Glutamatergic neuron (in vitro differentiated cells): ENCODE data around the gene PRIM2. TPM values are rescaled to one million over a fixed set of nuclear protein-coding genes. Genes with fewer than 3 reads are reported as not detected.
"Not testable (repeated sequence)": the region's sequence is repeated elsewhere in the genome, so short reads cannot be mapped to it uniquely, and the experiment has no call there.

Experiments
- DNase-seq: peaks from one replicate; pipeline ENCODE4 v3.0.0; 2022
- H3K27ac Mint-ChIP-seq: one replicate; pipeline ENCODE4 v1.8.0; 2020; ENCODE audit warnings: mild to moderate bottlenecking, mixed read lengths, inconsistent platforms; ENCODE audit not compliant: unreplicated experiment
- H3K27me3 Mint-ChIP-seq: one replicate; pipeline ENCODE4 v1.8.0; 2020; ENCODE audit warnings: mild to moderate bottlenecking, moderate library complexity, mixed read lengths, inconsistent platforms; ENCODE audit not compliant: unreplicated experiment
- H3K36me3 Mint-ChIP-seq: one replicate; pipeline ENCODE4 v1.8.0; 2020; ENCODE audit warnings: mild to moderate bottlenecking, mixed read lengths, inconsistent platforms; ENCODE audit not compliant: unreplicated experiment
- H3K4me1 Mint-ChIP-seq: one replicate; pipeline ENCODE4 v1.8.0; 2020; ENCODE audit warnings: mild to moderate bottlenecking, low read depth, mixed read lengths, inconsistent platforms; ENCODE audit not compliant: unreplicated experiment
- H3K4me3 Mint-ChIP-seq: one replicate; pipeline ENCODE4 v1.8.0; 2020; ENCODE audit warnings: mild to moderate bottlenecking, mixed read lengths, inconsistent platforms; ENCODE audit not compliant: unreplicated experiment
- H3K9me3 Mint-ChIP-seq: one replicate; pipeline ENCODE4 v1.8.0; 2020; ENCODE audit warnings: mild to moderate bottlenecking, moderate library complexity, mixed read lengths, inconsistent platforms; ENCODE audit not compliant: unreplicated experiment
- CTCF ChIP-seq: fragments of 200-600 bp; sonication (generic); IDR thresholded peaks from one replicate; pipeline ENCODE4 v1.5.0; 2021; ENCODE audit not compliant: partially characterized antibody, unreplicated experiment
- total RNA-seq: library from RNA; stranded (reverse); fragmentation: NEBNext Ultra II Directional; extraction: Animal tissue kit (Norgen Biotek cat#: 25700); gene quantifications from one replicate; pipeline ENCODE4 v1.2.1, GENCODE V29; 2021; ENCODE audit not compliant: unreplicated experiment

Gene PRIM2
- total RNA-seq, 1 donor from 2014 or later: 15.3 TPM

DNA sequence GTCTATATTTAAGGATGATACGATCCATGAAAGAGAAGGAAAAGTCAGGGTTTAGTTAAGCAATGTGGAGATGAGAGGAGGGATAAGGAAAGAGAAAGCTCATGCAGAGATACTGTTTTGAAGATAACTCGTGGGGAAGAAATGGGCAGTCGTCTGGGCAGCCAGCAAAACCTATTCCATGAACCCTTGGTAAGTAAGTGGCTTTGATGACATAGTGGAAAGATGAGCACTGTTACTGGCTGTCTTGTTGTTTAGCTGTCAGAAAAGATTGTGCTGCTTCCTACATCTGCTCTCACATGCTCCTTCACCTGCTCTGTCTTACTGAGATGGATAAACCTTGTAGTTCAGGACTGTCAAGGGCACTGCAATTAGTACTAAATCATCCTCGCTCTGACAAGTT is 143.6 kb downstream of the PRIM2 start:
- not testable (repeated sequence) for H3K27me3 Mint-ChIP-seq, H3K27ac Mint-ChIP-seq, H3K36me3 Mint-ChIP-seq, H3K9me3 Mint-ChIP-seq, H3K4me1 Mint-ChIP-seq, H3K4me3 Mint-ChIP-seq, DNase-seq

DNA sequence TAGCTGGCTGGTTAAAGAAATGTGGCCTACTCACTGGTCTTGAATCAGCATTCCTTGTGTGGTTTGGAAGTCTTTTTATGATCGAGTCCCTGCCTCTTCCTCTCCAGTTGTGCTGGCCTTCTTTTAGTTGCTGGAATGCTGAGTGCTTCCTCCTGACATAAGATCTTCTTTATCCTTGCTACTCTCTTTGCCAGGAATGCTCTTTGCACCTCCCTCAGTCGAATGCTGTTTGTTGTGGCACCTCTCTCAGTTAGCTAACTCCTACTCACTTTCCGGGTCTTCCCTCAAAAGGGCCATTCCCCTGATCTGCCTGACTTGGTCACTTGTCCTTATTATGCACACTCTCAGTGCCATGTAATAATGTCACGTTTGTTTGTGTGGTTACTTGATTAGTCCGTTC is 146.4 kb downstream of the PRIM2 start:
- not testable (repeated sequence) for DNase-seq, H3K9me3 Mint-ChIP-seq, H3K27ac Mint-ChIP-seq, H3K36me3 Mint-ChIP-seq, H3K27me3 Mint-ChIP-seq, H3K4me3 Mint-ChIP-seq, H3K4me1 Mint-ChIP-seq

DNA sequence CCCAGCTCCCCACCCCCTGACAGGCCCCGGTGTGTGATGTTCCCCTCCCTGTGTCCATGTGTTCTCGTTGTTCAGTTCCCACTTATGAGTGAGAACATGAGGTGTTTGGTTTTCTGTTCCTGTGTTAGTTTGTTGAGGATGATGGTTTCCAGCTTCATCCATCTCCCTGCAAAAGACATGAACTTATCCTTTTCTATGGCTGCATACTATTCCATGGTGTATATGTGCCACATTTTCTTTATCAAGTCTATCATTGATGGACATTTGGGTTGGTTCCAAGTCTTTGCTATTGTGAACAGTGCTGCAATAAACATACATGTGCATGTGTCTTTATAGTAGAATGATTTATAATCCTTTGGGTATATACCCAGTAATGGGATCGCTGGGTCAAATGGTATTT is 148.5 kb downstream of the PRIM2 start:
- H3K4me3 Mint-ChIP-seq, H3K36me3 Mint-ChIP-seq, H3K27me3 Mint-ChIP-seq, H3K27ac Mint-ChIP-seq, H3K9me3 Mint-ChIP-seq, DNase-seq, H3K4me1 Mint-ChIP-seq: not testable (repeated sequence)

- Mint-ChIP-seq H3K4me3 (no peak overlapping the region), H3K36me3 (no peaks in the 10 kb centered on the region), H3K4me1 (no peaks in the 10 kb centered on the region), H3K27me3 (no peaks in the 10 kb centered on the region), H3K9me3 (no peaks in the 10 kb centered on the region), H3K27ac (no peak overlapping the region)
- no peak for DNase-seq
- TF ChIP-seq CTCF: no peak
These were observed 151.6 kb downstream of the PRIM2 start for GRCh38 chr6:57469072-57469471.

- H3K36me3 Mint-ChIP-seq, H3K4me1 Mint-ChIP-seq, DNase-seq, H3K4me3 Mint-ChIP-seq, H3K27ac Mint-ChIP-seq, H3K9me3 Mint-ChIP-seq, H3K27me3 Mint-ChIP-seq: not testable (repeated sequence)
These were observed 152.7 kb downstream of the PRIM2 start for GRCh38 chr6:57470148-57470547.

DNA sequence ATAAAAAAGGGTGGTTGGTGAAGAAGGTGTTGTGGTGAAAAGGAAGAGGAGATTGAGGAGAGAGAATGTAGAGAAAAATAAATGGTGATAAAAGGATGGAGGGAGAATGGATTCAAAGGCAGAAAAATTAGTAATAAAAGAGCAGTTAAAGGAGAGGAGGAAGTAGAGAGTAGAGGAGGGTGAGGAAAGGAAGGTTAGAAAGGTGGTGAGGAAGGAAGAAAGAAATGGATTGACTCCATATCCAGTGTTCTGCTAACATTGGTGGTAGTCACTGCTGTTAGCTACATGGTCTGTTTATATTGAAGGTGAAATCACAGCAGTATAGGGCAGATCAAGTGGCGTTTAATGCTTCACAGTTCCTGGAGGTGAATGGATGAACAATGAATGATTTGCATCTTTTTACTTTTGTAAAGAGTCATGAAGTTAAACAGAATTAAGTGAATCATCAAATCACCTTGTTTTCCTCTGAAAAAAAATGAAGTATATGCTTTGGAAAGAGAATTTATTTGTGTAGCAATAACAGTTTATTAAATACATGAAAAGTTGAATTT is 154.0 kb downstream of the PRIM2 start:
- H3K4me3 Mint-ChIP-seq, H3K4me1 Mint-ChIP-seq, DNase-seq, H3K27ac Mint-ChIP-seq, H3K36me3 Mint-ChIP-seq, H3K27me3 Mint-ChIP-seq, H3K9me3 Mint-ChIP-seq: not testable (repeated sequence)

DNA sequence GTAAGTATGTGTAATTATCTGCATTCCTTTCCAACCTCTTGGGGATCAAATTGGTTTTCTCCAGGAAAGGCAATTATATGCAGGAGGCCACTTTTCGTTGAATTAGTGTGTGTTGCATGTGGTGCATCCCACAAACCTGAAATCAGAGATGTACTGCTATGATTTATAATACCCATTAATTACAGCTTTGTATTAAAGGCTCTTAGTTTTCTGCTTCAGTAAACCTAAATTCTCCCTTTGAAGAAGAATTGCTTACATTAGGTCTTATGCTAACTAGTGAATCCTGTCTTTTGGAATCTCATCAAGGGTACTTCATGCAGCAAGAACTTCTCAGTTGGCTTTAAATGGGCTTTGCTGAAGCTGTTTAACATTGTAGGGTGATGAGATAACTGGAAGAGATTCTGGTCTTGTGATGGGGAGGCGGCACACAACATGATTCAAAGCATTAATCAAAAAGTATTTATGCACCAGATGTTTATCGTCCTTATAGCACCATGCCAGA is 155.5 kb downstream of the PRIM2 start:
- not testable (repeated sequence) for H3K27ac Mint-ChIP-seq, H3K27me3 Mint-ChIP-seq, H3K9me3 Mint-ChIP-seq, H3K4me3 Mint-ChIP-seq, H3K4me1 Mint-ChIP-seq, DNase-seq, H3K36me3 Mint-ChIP-seq

DNA sequence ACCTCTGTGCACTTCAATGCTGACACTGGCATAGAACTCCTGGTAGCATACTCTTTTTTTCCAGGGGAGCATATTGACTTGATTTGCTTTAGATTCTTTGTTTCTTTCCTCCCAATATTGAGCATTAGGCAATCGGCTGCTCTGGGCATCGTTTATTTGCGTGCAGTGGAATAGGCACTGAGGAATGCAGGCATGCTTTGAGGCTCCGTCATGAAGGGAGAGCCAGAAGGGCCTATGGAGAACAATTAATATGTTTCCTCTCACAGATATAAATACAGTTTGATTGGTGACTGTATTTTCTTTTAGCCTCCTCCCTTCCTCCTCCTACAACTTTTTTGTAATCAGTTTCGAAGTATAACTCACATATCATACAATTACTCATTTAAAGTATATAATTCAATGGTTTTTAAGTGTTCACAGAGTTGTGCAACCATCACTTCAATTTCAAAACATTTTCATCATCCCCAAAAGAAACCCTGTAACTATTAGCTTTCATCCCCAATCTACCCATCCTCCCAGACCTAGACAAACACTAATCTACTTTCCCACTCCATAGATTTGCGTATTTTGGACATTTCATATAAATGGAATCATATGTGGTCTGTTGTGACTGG is 157.5 kb downstream of the PRIM2 start:
- H3K4me3 Mint-ChIP-seq, DNase-seq, H3K27me3 Mint-ChIP-seq, H3K36me3 Mint-ChIP-seq, H3K9me3 Mint-ChIP-seq, H3K27ac Mint-ChIP-seq, H3K4me1 Mint-ChIP-seq: not testable (repeated sequence)

GRCh38 chr6:57475656-57476055 is 158.2 kb downstream of the PRIM2 start:
- not testable (repeated sequence) for H3K27ac Mint-ChIP-seq, H3K27me3 Mint-ChIP-seq, H3K4me3 Mint-ChIP-seq, H3K36me3 Mint-ChIP-seq, DNase-seq, H3K4me1 Mint-ChIP-seq, H3K9me3 Mint-ChIP-seq

DNA sequence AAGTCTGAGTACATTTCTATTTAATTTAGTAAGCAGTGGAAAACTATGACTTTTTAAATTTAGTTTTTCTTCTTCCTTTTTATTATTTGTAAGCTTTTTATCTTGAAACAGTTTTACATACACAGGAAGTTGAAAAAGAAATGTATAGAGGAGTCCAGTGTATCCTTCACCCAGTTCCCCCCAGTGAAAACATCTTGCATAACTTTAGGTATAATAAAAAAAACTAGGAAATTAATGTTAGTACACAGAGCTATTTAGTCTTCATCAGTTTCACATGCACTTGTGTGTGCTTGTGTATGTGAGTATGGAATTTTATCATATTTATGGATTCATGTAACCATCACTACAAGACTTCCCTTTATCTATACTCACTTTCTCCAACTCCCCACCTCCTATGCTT is 162.8 kb downstream of the PRIM2 start:
- not testable (repeated sequence) for DNase-seq, H3K27ac Mint-ChIP-seq, H3K9me3 Mint-ChIP-seq, H3K4me3 Mint-ChIP-seq, H3K36me3 Mint-ChIP-seq, H3K27me3 Mint-ChIP-seq, H3K4me1 Mint-ChIP-seq

GRCh38 chr6:57481121-57481520 is 163.7 kb downstream of the PRIM2 start:
- not testable (repeated sequence) for H3K4me3 Mint-ChIP-seq, H3K27me3 Mint-ChIP-seq, H3K4me1 Mint-ChIP-seq, H3K27ac Mint-ChIP-seq, H3K36me3 Mint-ChIP-seq, DNase-seq, H3K9me3 Mint-ChIP-seq

- H3K27me3 Mint-ChIP-seq, H3K9me3 Mint-ChIP-seq, H3K4me3 Mint-ChIP-seq, H3K4me1 Mint-ChIP-seq, DNase-seq, H3K36me3 Mint-ChIP-seq, H3K27ac Mint-ChIP-seq: not testable (repeated sequence)
These were observed 165.0 kb downstream of the PRIM2 start for GRCh38 chr6:57482471-57482870.
